Mesothelial cell of epicardium (in vitro differentiated cells): ENCODE results near the gene COL5A1. TPM values are rescaled to one million over a fixed set of nuclear protein-coding genes. Genes with fewer than 3 reads are reported as not detected.
A peak's percentile ranks its signal among the peaks of the same experiment; 100 is the strongest.
"Not testable (repeated sequence)": the region's sequence is repeated elsewhere in the genome, so short reads cannot be mapped to it uniquely, and the experiment has no call there.

Source experiments
- DNase-seq, 2 experiments: peaks; one replicate each; pipeline ENCODE4 v3.0.0; 2021; ENCODE audit warnings: low spot score in 2 of 2; ENCODE audit not compliant: unreplicated experiment in 2 of 2
- H3K27ac Mint-ChIP-seq: 2 replicates; pipeline ENCODE4 v1.8.0; 2021; ENCODE audit warnings: mixed read lengths
- H3K27me3 Mint-ChIP-seq: 2 replicates; pipeline ENCODE4 v1.8.0; 2021; ENCODE audit warnings: low read depth, mixed read lengths
- H3K36me3 Mint-ChIP-seq: 2 replicates; pipeline ENCODE4 v1.8.0; 2021; ENCODE audit warnings: mixed read lengths
- H3K4me1 Mint-ChIP-seq: 2 replicates; pipeline ENCODE4 v1.8.0; 2021; ENCODE audit warnings: mixed read lengths
- H3K4me3 Mint-ChIP-seq: 2 replicates; pipeline ENCODE4 v1.8.0; 2021; ENCODE audit warnings: mild to moderate bottlenecking, moderate library complexity, mixed read lengths
- H3K9me3 Mint-ChIP-seq: 2 replicates; pipeline ENCODE4 v1.8.0; 2021; ENCODE audit warnings: mixed read lengths
- CTCF ChIP-seq: fragments of 200-600 bp; sonication (generic); IDR thresholded peaks from one replicate; pipeline ENCODE4 v1.5.0; 2021; ENCODE audit warnings: antibody characterized with exemption; ENCODE audit not compliant: unreplicated experiment
- total RNA-seq: library from RNA; stranded (reverse); gene quantifications from 3 replicates; pipeline ENCODE4 v1.2.1, GENCODE V29; 2021

COL5A1 gene
- total RNA-seq, 1 donor from 2014 or later, result 605 TPM

DNA sequence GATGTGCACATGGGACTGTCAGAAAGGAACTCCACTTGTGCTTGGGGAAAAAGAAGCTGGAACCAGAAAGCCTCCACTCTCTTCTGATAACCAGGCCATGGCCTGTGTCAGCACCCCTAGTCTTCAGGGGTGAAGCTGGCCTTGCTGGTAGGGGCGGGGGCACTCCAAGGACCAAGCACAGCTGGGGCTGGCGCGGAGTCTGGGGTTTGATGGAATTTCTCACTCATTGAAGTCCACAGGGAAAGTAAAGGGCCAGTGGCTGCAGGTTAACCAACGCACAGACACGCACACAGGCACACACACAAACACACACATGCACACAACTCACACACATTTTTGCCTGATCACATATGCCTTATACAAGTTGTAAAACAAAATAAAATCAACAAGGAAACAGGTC, 1.6 kb upstream of the COL5A1 start:
- peaks cover 46% of the 10 kb centered on the region for H3K4me1 Mint-ChIP-seq
- no peaks in the 10 kb centered on the region for H3K9me3 Mint-ChIP-seq
- H3K36me3 Mint-ChIP-seq, result no peaks in the 10 kb centered on the region
- peak overlapping the region; percentile 86 for H3K27ac Mint-ChIP-seq
- H3K27me3 Mint-ChIP-seq, result no peaks in the 10 kb centered on the region
- TF ChIP-seq CTCF, result no peak
- peak overlapping the region; percentile 87 for H3K4me3 Mint-ChIP-seq
- DNase-seq, result no peak

DNA sequence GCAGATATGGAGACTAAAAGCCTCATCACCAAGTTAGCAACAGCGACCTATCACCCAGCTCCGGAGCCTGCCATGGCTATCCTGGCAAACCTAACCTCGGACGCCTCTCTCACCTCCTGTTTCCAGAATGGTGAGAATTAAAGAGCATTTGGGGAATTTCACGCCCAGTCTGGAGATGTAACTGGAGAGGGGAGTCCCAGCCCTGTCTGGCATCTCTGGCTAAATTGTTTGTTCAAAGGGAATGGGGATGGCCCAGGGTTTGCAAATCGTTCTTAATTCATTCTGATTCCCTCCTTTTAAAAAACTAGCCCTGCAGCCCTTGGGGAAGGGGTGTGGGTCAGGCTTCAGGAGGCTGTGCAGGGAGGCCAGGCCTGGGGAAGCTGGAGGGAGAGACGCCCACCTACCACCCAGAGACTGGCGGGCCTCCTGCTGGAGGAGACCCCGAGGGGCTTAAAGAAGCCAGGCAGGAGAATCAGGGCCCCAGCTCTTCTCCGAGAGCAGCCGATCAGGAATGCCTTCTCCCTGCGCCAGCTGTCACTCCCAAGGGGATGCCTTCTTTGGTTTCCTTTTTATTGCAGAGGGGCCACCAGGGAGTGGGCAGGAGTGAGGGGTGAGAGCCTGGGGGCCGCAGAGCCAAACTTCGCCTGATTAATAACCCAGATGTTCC, 964 bp upstream of the COL5A1 start:
- Mint-ChIP-seq H3K36me3 (no peaks in the 10 kb centered on the region), H3K9me3 (no peaks in the 10 kb centered on the region), H3K27me3 (no peaks in the 10 kb centered on the region), H3K27ac (peak overlapping the region; percentile 86), H3K4me1 (peaks cover 51% of the 10 kb centered on the region), H3K4me3 (peak overlapping the region; percentile 87)
- no peak for TF ChIP-seq CTCF
- DNase-seq, result no peak

DNA sequence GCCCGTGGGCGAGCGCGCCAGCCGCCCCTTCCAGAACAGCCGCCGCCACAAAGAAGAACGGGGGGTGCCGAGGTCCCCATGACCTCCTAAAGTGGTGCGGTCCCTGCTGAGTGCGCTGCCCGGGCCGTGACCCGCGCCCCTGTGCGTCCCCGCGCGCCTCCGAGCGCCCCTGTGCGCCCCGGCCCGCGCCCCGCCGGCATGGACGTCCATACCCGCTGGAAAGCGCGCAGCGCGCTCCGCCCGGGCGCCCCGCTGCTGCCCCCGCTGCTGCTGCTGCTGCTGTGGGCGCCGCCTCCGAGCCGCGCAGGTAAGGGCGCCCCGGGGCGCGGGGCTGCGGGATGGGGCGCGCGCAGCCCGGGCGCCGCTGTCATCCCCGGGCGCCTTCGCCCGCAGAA, 384 bp downstream of the COL5A1 start:
- Mint-ChIP-seq H3K9me3 (no peaks in the 10 kb centered on the region), H3K4me3 (peak overlapping the region; percentile 88), H3K36me3 (no peaks in the 10 kb centered on the region), H3K4me1 (peaks cover 59% of the 10 kb centered on the region), H3K27ac (no peak overlapping the region), H3K27me3 (no peaks in the 10 kb centered on the region)
- no peak for DNase-seq
- no peak for TF ChIP-seq CTCF

DNA sequence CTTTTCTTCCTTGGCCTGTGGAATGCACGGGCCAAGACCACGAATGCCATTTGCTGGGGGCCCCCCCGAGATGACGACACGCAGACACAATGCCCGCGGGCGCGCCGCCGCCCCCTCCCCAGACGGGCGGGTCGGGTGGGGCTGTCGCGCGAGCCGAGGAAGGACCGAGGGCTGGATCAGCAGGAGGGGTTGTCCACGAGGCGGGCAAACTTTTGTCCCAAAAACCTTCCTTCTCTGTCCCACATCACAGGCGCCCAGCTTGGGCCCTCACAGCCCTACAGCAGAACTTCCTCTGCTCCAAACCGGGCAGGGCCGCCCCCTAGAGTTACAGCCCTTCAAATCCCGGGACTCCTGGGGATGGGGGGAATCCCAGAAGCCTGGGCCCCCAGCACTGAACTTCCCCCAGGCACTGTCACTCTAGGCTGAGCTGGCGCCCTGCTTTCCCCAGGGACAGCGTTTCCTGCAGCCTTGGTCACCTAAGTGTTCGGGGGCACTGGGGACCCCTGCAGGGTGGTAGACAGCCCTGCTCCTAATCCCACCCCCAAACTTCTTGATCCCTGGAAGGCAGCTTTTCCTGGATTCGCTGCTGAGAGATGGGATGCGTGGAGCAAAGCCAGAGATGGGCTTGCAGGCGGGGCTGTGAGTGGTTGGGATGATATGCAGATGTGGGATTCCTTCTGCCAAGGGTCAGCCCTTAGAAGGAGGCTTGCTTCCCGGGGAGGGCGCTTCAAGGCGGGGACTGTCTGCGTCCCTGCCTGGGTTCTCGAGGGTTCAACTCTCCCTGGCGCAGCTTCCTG, 980 bp downstream of the COL5A1 start:
- H3K27ac Mint-ChIP-seq, result peak overlapping the region; percentile 95
- H3K36me3 Mint-ChIP-seq, result no peaks in the 10 kb centered on the region
- DNase-seq, result peak in 1 of 2 experiments; percentile 53
- TF ChIP-seq CTCF, result no peak
- H3K4me3 Mint-ChIP-seq, result peak overlapping the region; percentile 88
- peaks cover 59% of the 10 kb centered on the region for H3K4me1 Mint-ChIP-seq
- H3K27me3 Mint-ChIP-seq, result no peaks in the 10 kb centered on the region
- no peaks in the 10 kb centered on the region for H3K9me3 Mint-ChIP-seq

GRCh38 chr9:134643222-134643671, 1.6 kb downstream of the COL5A1 start:
- no peaks in the 10 kb centered on the region for H3K27me3 Mint-ChIP-seq
- H3K9me3 Mint-ChIP-seq, result no peaks in the 10 kb centered on the region
- H3K4me3 Mint-ChIP-seq, result peak overlapping the region; percentile 88
- H3K27ac Mint-ChIP-seq, result peak overlapping the region; percentile 95
- no peak for DNase-seq
- peaks cover 63% of the 10 kb centered on the region for H3K4me1 Mint-ChIP-seq
- no peak for TF ChIP-seq CTCF
- peaks cover 3% of the 10 kb centered on the region for H3K36me3 Mint-ChIP-seq

GRCh38 chr9:134644401-134644724, 2.8 kb downstream of the COL5A1 start:
- not testable (repeated sequence) for DNase-seq, H3K36me3 Mint-ChIP-seq, H3K9me3 Mint-ChIP-seq, H3K27me3 Mint-ChIP-seq
- Mint-ChIP-seq H3K27ac (peak overlapping the region; percentile 94), H3K4me3 (peak overlapping the region; percentile 72), H3K4me1 (peaks cover 63% of the 10 kb centered on the region)
